GM12878 (cell line): Measurements from ENCODE around the gene CIRBP. TPM values are rescaled to one million over a fixed set of nuclear protein-coding genes. Genes with fewer than 3 reads are reported as not detected.

Experiments used
- ATAC-seq: fragments of 200-7000 bp; cut with Tn5 transposase; 3 replicates; pipeline ENCODE4 v1.9.1; 2020; ENCODE audit warnings: mild to moderate bottlenecking, moderate library complexity
- BruUV-seq: library from RNA; stranded (reverse); fragments of 400-500 nt; replicated peaks from 2 replicates; lab custom pipeline; 2021; lab: Mats Ljungman, UMichigan
- CTCF ChIA-PET: fragments of 300-600 bp; sonication (Branson Sonifier 250); formaldehyde crosslinking; extraction: SDS; loops from one replicate; lab custom pipeline; 2021; ENCODE audit warnings: inconsistent platforms; lab: Yijun Ruan, JAX
- POLR2A ChIA-PET: fragments of 350-600 bp; formaldehyde crosslinking; extraction: SDS; loops from one replicate; lab custom pipeline; 2021; ENCODE audit warnings: inconsistent platforms; lab: Charles Lee
- RAD21 ChIA-PET: fragments of 300-600 bp; sonication (Branson Sonifier 250); formaldehyde crosslinking; loops from one replicate; lab custom pipeline; 2023; ENCODE audit warnings: antibody characterized with exemption; ENCODE audit not compliant: unreplicated experiment; lab: Charles Lee
- SMC1A ChIA-PET: fragments of 300-600 bp; sonication (Branson Sonifier 250); formaldehyde crosslinking; loops from one replicate; lab custom pipeline; 2023; ENCODE audit not compliant: unreplicated experiment, uncharacterized antibody; lab: Charles Lee
- DNase-seq: peaks from one replicate; pipeline ENCODE4 v3.0.0-alpha.2; 2011; ENCODE audit warnings: low read depth, low spot score
- FAIRE-seq: peaks from 3 replicates; lab custom pipeline; 2011; peaks lifted over from hg19 to GRCh38; lab: Jason Lieb, UNC
- H2AFZ ChIP-seq: 2 replicates; pipeline ENCODE4 v1.6.0; 2011; ENCODE audit warnings: low read depth, low read length, control low read depth; ENCODE audit not compliant: control insufficient read depth
- H3K27ac ChIP-seq: 2 replicates; pipeline ENCODE4 v1.5.1; 2011; ENCODE audit warnings: control low read depth; ENCODE audit not compliant: control insufficient read depth, insufficient read depth
- H3K27me3 ChIP-seq, 2 experiments: replicated peaks in 1 of 2; 2 replicates each; pipeline versions ENCODE4 v1.6.0 to v1.6.1; 2011; ENCODE audit warnings: low read length in 1 of 2; ENCODE audit not compliant: control insufficient read depth in 2 of 2, insufficient read depth in 2 of 2
- H3K36me3 ChIP-seq, 2 experiments: 2 replicates each; pipeline ENCODE4 v1.5.1; 2011; ENCODE audit warnings: low read length in 1 of 2; ENCODE audit not compliant: control insufficient read depth in 2 of 2, insufficient read depth in 2 of 2
- H3K4me1 ChIP-seq: 2 replicates; pipeline ENCODE4 v1.6.1; 2011; ENCODE audit warnings: mild to moderate bottlenecking, low read length, moderate library complexity, mixed read lengths; ENCODE audit not compliant: control insufficient read depth, insufficient read depth
- H3K4me2 ChIP-seq: 2 replicates; pipeline ENCODE4 v1.6.0; 2011; ENCODE audit warnings: control low read depth; ENCODE audit not compliant: control insufficient read depth, insufficient read depth
- H3K4me3 ChIP-seq: fragments of 200-600 bp; sonication (generic); 2 replicates; pipeline ENCODE4 v1.5.1; 2016
- H3K79me2 ChIP-seq: 2 replicates; pipeline ENCODE4 v1.6.0; 2011; ENCODE audit warnings: low read length; ENCODE audit not compliant: control insufficient read depth, insufficient read depth
- H3K9ac ChIP-seq: 2 replicates; pipeline ENCODE4 v1.8.0; 2011; ENCODE audit warnings: low read length, control low read depth, mixed read lengths; ENCODE audit not compliant: control insufficient read depth, insufficient read depth
- H3K9me3 ChIP-seq: replicated peaks from 3 replicates; pipeline ENCODE4 v1.5.1; 2011; ENCODE audit warnings: mild to moderate bottlenecking, low read length; ENCODE audit not compliant: control insufficient read depth, insufficient read depth
- H4K20me1 ChIP-seq: 2 replicates; pipeline ENCODE4 v1.6.0; 2011; ENCODE audit not compliant: control insufficient read depth, insufficient read depth
- CBFB ChIP-seq: IDR thresholded peaks from 2 replicates; pipeline ENCODE4 v1.6.1; 2016; ENCODE audit warnings: antibody characterized with exemption, low read depth
- HDAC6 ChIP-seq: fragments of 200-600 bp; sonication (generic); IDR thresholded peaks from one replicate; pipeline ENCODE4 v1.8.0; 2017; ENCODE audit warnings: antibody characterized with exemption; ENCODE audit not compliant: unreplicated experiment
- POLR2AphosphoS5 ChIP-seq: IDR thresholded peaks from 2 replicates; pipeline ENCODE4 v1.6.1; 2011; ENCODE audit warnings: mild to moderate bottlenecking, low read length, inconsistent platforms
- SMAD1 ChIP-seq: fragments of 450-650 bp; IDR thresholded peaks from 2 replicates; pipeline ENCODE4 v1.6.1; 2018; ENCODE audit warnings: mild to moderate bottlenecking, low read depth; ENCODE audit not compliant: partially characterized antibody
- WGBS: methylation state at CpG from one replicate; pipeline ENCODE4 v1.1.6; 2016; ENCODE audit warnings: low lambda C conversion rate; ENCODE audit not compliant: insufficient replicate concordance, insufficient coverage; ENCODE audit errors: missing lambda C conversion rate; 5-methylcytosine and 5-hydroxymethylcytosine counted together
- in situ Hi-C: fragments of 300-500 bp; cut with MboI; formaldehyde crosslinking; loops from 9 replicates; pipeline ENCODE4 v1.14.3; 2018; ENCODE audit warnings: mixed read lengths
- intact Hi-C: fragments of 100-400 bp; cut with micrococcal nuclease; formaldehyde crosslinking; loops from one replicate; pipeline ENCODE4 v1.14.2; 2022; ENCODE audit not compliant: unreplicated experiment
- polyA plus RNA-seq, 11 experiments: library from polyadenylated mRNA; depleted of rRNA in 4 of 11; unstranded in 6 of 11; stranded (reverse) in 5 of 11; fragments of >200 nt; fragmentation: Nextera tagmentation in 4 of 11; fragmentation: Illumina TruSeq in 1 of 11; extraction: Ambion mirVana in 4 of 11; extraction: Trizol in 1 of 11; gene quantifications; 1 replicate in 1 of 11; 2 replicates in 10 of 11; pipeline versions ENCODE4 v1.2.1 to v1.2.3, GENCODE V29; 2011 to 2016; ENCODE audit warnings: inconsistent platforms in 2 of 11, missing spikeins in 2 of 11, low read depth in 1 of 11
- total RNA-seq, 4 experiments: library from RNA; depleted of rRNA in 3 of 4; stranded (reverse); fragments of >200 nt in 3 of 4; fragmentation: Illumina TruSeq in 1 of 4; extraction: Trizol in 1 of 4; gene quantifications; 2 replicates each; pipeline versions ENCODE4 v1.2.1 to v1.2.3, GENCODE V29; 2013 to 2021
- TF ChIP-seq, protein P1 (sequence below): fragments of 450-650 bp; IDR thresholded peaks from 2 replicates; pipeline ENCODE4 v1.6.1; 2018; ENCODE audit warnings: borderline replicate concordance, mild to moderate bottlenecking; ENCODE audit not compliant: partially characterized antibody

Gene CIRBP
- total and polyA plus RNA-seq, 10 of the 15 experiments (the other 5 are each of a cell fraction or from before 2014, with no cell fraction given), result 27.6 to 335 (median 229) TPM

DNA sequence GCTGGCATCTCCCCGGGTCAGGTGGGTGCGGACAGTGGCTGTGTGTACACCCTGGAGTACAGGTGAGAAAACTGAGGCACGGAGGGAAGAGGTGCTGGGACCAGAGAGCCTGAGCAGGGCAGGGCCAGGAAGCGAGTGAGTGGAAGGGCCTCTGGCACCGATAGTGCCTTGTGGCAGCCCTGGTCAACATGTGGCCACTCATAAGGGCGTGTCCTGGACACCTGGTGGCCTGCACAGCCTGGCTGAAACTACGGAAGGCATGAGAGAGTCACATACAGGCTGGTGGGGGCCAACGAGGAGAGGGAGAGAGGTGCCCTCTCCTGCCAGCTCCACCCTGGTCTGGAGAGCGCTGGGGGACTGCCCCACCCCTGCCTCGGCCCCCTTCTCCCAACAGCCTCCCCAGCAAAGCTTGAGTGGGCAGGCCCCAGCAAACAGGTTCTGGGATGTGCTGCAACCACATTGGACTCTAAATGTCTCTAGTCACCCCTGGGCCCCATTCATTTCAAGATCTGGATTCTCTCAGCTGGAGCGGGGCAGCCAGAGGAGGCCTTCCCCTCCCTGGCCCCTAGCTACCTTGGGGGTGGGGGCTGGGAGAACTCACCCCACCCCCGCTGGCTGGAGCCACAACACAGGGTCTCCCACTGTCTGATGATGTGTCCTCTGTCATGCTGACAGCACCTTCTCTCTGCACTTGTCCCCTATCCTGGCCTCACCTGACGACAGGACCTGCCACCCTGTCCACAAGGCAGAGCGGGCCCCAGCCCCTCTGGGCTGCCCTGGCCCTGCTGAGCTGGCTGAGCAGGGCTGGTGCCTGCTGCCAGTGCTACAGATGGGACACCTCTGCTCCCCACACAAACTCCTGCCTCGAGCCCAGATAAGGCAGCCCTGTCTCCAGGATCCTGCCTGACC, 37.1 kb upstream of the CIRBP start:
- intact Hi-C loops (no loop called here), in situ Hi-C loops (no loop called here)
- ChIA-PET CTCF (no interaction called here), SMC1A (no interaction called here), POLR2A (no interaction called here), RAD21 (no interaction called here)
- H3K27me3 ChIP-seq, result peaks cover 0 to 3% of the 10 kb centered on the region in 2 experiments; a peak in 2 of 4 replicates
- no peaks in the 10 kb centered on the region for H3K36me3 ChIP-seq
- H3K9me3 ChIP-seq, result no peaks in the 10 kb centered on the region; the same call in 2 of the 3 replicates
- no peak overlapping the region for H3K4me3 ChIP-seq
- H3K4me2 ChIP-seq, result no peak overlapping the region
- no TSS peak for BruUV-seq
- no peak overlapping the region for H2AFZ ChIP-seq
- ATAC-seq, result peak; percentile 45
- DNase-seq, result no peak
- 61% methylated on average over 13 of the region's 15 CpGs for WGBS
- no peak for FAIRE-seq
- H3K9ac ChIP-seq, result no peak overlapping the region
- no peaks in the 10 kb centered on the region for H3K4me1 ChIP-seq
- TF ChIP-seq SMAD1, result no peak
- no peak for TF ChIP-seq HDAC6
- TF ChIP-seq POLR2AphosphoS5, result no peak
- TF ChIP-seq, protein P1, sequence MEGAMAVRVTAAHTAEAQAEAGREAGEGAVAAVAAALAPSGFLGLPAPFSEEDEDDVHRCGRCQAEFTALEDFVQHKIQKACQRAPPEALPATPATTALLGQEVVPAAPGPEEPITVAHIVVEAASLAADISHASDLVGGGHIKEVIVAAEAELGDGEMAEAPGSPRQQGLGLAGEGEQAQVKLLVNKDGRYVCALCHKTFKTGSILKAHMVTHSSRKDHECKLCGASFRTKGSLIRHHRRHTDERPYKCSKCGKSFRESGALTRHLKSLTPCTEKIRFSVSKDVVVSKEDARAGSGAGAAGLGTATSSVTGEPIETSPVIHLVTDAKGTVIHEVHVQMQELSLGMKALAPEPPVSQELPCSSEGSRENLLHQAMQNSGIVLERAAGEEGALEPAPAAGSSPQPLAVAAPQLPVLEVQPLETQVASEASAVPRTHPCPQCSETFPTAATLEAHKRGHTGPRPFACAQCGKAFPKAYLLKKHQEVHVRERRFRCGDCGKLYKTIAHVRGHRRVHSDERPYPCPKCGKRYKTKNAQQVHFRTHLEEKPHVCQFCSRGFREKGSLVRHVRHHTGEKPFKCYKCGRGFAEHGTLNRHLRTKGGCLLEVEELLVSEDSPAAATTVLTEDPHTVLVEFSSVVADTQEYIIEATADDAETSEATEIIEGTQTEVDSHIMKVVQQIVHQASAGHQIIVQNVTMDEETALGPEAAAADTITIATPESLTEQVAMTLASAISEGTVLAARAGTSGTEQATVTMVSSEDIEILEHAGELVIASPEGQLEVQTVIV, result no peak
- TF ChIP-seq CBFB, result no peak
- H3K27ac ChIP-seq, result no peak overlapping the region
- no peaks in the 10 kb centered on the region for H3K79me2 ChIP-seq
- H4K20me1 ChIP-seq, result no peaks in the 10 kb centered on the region
